ENCODE measurements around the gene ZSCAN22. TPM values are rescaled to one million over a fixed set of nuclear protein-coding genes. Genes with fewer than 3 reads are reported as not detected.

The ZSCAN22 gene
- total RNA-seq, 1 experiment from 2014 or later, result 2.5 TPM

Small RNA genes within 50 kb of the gene (small RNA-seq; reads per million reads assigned to genes)
- gene MIR4754 (0 reads per million in 2 experiments), gene MIR6806 (0 to 0.18 reads per million in 2 experiments), gene RNA5SP473 (0.02 to 0.06 reads per million in 2 experiments)

Other genes starting within 250 kb of the ZSCAN22 start
- 20.1 and 20.7 TPM in 2 replicates for gene ZSCAN18, start 228.8 kb upstream of the ZSCAN22 start, total RNA-seq (2014; rRNA removed; shearing (Covaris generic))
- 10.9 and 11.3 TPM in 2 replicates for gene ZNF329, start 176.2 kb upstream of the ZSCAN22 start, total RNA-seq (2014; rRNA removed; shearing (Covaris generic))
- gene ZNF274, start 143.9 kb upstream of the ZSCAN22 start, total RNA-seq (2014; rRNA removed; shearing (Covaris generic)), result 22.4 and 26.2 TPM in 2 replicates
- gene ZNF544, start 98.1 kb upstream of the ZSCAN22 start, total RNA-seq (2014; rRNA removed; shearing (Covaris generic)), result 40.4 and 43.4 TPM in 2 replicates
- 5.3 and 6.7 TPM in 2 replicates for gene ZNF8, start 48.0 kb upstream of the ZSCAN22 start, total RNA-seq (2014; rRNA removed; shearing (Covaris generic))
- gene ERVK3-1, start 21.6 kb upstream of the ZSCAN22 start, total RNA-seq (2014; rRNA removed; shearing (Covaris generic)), result 42.4 and 43.2 TPM in 2 replicates
- 4.1 and 9.1 TPM in 2 replicates for gene A1BG, start 26.5 kb downstream of the ZSCAN22 start, total RNA-seq (2014; rRNA removed; shearing (Covaris generic))
- gene ZNF497, start 35.8 kb downstream of the ZSCAN22 start, total RNA-seq (2014; rRNA removed; shearing (Covaris generic)), result 2.1 TPM in 2 replicates
- 0.30 and 0.78 TPM in 2 replicates for gene ZNF837, start 54.0 kb downstream of the ZSCAN22 start, total RNA-seq (2014; rRNA removed; shearing (Covaris generic))
- gene RPS5, start 60.3 kb downstream of the ZSCAN22 start, total RNA-seq (2014; rRNA removed; shearing (Covaris generic)), result 1,933 and 2,287 TPM in 2 replicates
- gene RNF225, start 68.7 kb downstream of the ZSCAN22 start, total RNA-seq (2014; rRNA removed; shearing (Covaris generic)), result 0.26 TPM in 1 of 2 replicates, not detected in the other
- gene ZNF584, start 81.7 kb downstream of the ZSCAN22 start, total RNA-seq (2014; rRNA removed; shearing (Covaris generic)), result 14.7 and 15.7 TPM in 2 replicates
- gene ZNF132, start 113.2 kb downstream of the ZSCAN22 start, total RNA-seq (2014; rRNA removed; shearing (Covaris generic)), result 2.1 and 2.4 TPM in 2 replicates
- gene ZNF324B, start 124.6 kb downstream of the ZSCAN22 start, total RNA-seq (2014; rRNA removed; shearing (Covaris generic)), result 2.8 and 3.0 TPM in 2 replicates
- gene ZNF324, start 140.1 kb downstream of the ZSCAN22 start, total RNA-seq (2014; rRNA removed; shearing (Covaris generic)), result 3.1 and 4.7 TPM in 2 replicates
- 3.7 and 5.1 TPM in 2 replicates for gene ZNF446, start 149.4 kb downstream of the ZSCAN22 start, total RNA-seq (2014; rRNA removed; shearing (Covaris generic))
- gene SLC27A5, start 185.0 kb downstream of the ZSCAN22 start, total RNA-seq (2014; rRNA removed; shearing (Covaris generic)), result 20.5 and 27.8 TPM in 2 replicates
- 3.8 and 4.9 TPM in 2 replicates for gene ZBTB45, start 192.8 kb downstream of the ZSCAN22 start, total RNA-seq (2014; rRNA removed; shearing (Covaris generic))
- gene TRIM28, start 217.1 kb downstream of the ZSCAN22 start, total RNA-seq (2014; rRNA removed; shearing (Covaris generic)), result 246 and 252 TPM in 2 replicates
- 102 and 105 TPM in 2 replicates for gene CHMP2A, start 228.1 kb downstream of the ZSCAN22 start, total RNA-seq (2014; rRNA removed; shearing (Covaris generic))
- 90.5 and 94.6 TPM in 2 replicates for gene UBE2M, start 231.6 kb downstream of the ZSCAN22 start, total RNA-seq (2014; rRNA removed; shearing (Covaris generic))
- gene MZF1, start 246.3 kb downstream of the ZSCAN22 start, total RNA-seq (2014; rRNA removed; shearing (Covaris generic)), result 16.5 and 20.8 TPM in 2 replicates

Data from NCI-H460 (cell line).